DMS 273 (cell line): Measurements from ENCODE around the gene DKK2.
A peak's percentile ranks its signal among the peaks of the same experiment; 100 is the strongest.

ENCODE experiments used
- DNase-seq: peaks from one replicate; lab custom pipeline; 2025; ENCODE audit not compliant: unreplicated experiment; lab: John Stamatoyannopoulos, UW

The DKK2 gene

GRCh38 chr4:107017443-107018343, 18.4 kb downstream of the DKK2 start:
- DNase-seq: no peak

- DNase-seq: no peak
Observed at GRCh38 chr4:107011312-107011711, 24.8 kb downstream of the DKK2 start.

GRCh38 chr4:107009196-107009968, 26.7 kb downstream of the DKK2 start:
- no peak for DNase-seq

- no peak for DNase-seq
Observed at GRCh38 chr4:107008115-107008514, 28.0 kb downstream of the DKK2 start.

- DNase-seq: no peak
Observed at GRCh38 chr4:107006218-107006617, 29.9 kb downstream of the DKK2 start.

- no peak for DNase-seq
Observed at GRCh38 chr4:106996490-106996889, 39.6 kb downstream of the DKK2 start.

- DNase-seq: no peak
Observed at GRCh38 chr4:106993827-106994226, 42.3 kb downstream of the DKK2 start.

GRCh38 chr4:106987311-106987710, 48.8 kb downstream of the DKK2 start:
- DNase-seq: no peak

- no peak for DNase-seq
Observed at GRCh38 chr4:106986486-106986885, 49.6 kb downstream of the DKK2 start.

- no peak for DNase-seq
Observed at GRCh38 chr4:106985830-106986229, 50.3 kb downstream of the DKK2 start.

GRCh38 chr4:106982711-106983211, 53.4 kb downstream of the DKK2 start:
- DNase-seq: no peak

- DNase-seq: no peak
Observed at GRCh38 chr4:106981431-106981830, 54.7 kb downstream of the DKK2 start.

GRCh38 chr4:106979476-106979875, 56.6 kb downstream of the DKK2 start:
- no peak for DNase-seq

GRCh38 chr4:106978046-106978774, 57.9 kb downstream of the DKK2 start:
- no peak for DNase-seq

GRCh38 chr4:106971636-106972035, 64.5 kb downstream of the DKK2 start:
- DNase-seq: no peak

- DNase-seq: no peak
Observed at GRCh38 chr4:106967892-106968291, 68.2 kb downstream of the DKK2 start.

- peak; percentile 0 for DNase-seq
Observed at GRCh38 chr4:106953036-106953705, 82.9 kb downstream of the DKK2 start.

GRCh38 chr4:106951891-106952290, 84.2 kb downstream of the DKK2 start:
- no peak for DNase-seq

- no peak for DNase-seq
Observed at GRCh38 chr4:106941841-106942240, 94.3 kb downstream of the DKK2 start.

- no peak for DNase-seq
Observed at GRCh38 chr4:106930522-106930921, 105.6 kb downstream of the DKK2 start.

- no peak for DNase-seq
Observed at GRCh38 chr4:106929248-106929647, 106.9 kb downstream of the DKK2 start.
